Tibial artery (tissue), 4 donors: ENCODE data around the gene TTC4.
"Not testable (repeated sequence)": the region's sequence is repeated elsewhere in the genome, so short reads cannot be mapped to it uniquely, and the experiment has no call there.

Experiments used
- DNase-seq, 2 donors: peaks; one replicate each; pipeline ENCODE4 v3.0.0-alpha.2; 2019
- H3K27ac ChIP-seq, 2 donors: fragments of 200-600 bp; sonication (generic) in 1 of 2; 1 replicate in 1 of 2; 2 replicates in 1 of 2; pipeline ENCODE4 v1.5.1; 2018 to 2019; ENCODE audit warnings: mild to moderate bottlenecking in 1 of 2
- H3K27me3 ChIP-seq, 2 donors: fragments of 200-600 bp; sonication (generic) in 1 of 2; one replicate each; pipeline versions ENCODE4 v1.5.1 to v1.6.0; 2016 to 2019
- H3K36me3 ChIP-seq, 3 donors: fragments of 200-600 bp; sonication (generic) in 2 of 3; one replicate each; pipeline ENCODE4 v1.5.1; 2016 to 2019; ENCODE audit warnings: mild to moderate bottlenecking in 2 of 3
- H3K4me1 ChIP-seq, 4 donors: fragments of 200-600 bp; sonication (generic) in 2 of 4; 1 replicate in 3 of 4; 2 replicates in 1 of 4; pipeline ENCODE4 v1.5.1; 2016 to 2019
- H3K4me3 ChIP-seq, 2 donors: fragments of 200-600 bp; sonication (generic) in 1 of 2; 1 replicate in 1 of 2; 2 replicates in 1 of 2; pipeline ENCODE4 v1.5.1; 2018 to 2019; ENCODE audit warnings: mild to moderate bottlenecking in 2 of 2
- H3K9me3 ChIP-seq, 3 donors: fragments of 200-600 bp; sonication (generic) in 1 of 3; one replicate each; pipeline ENCODE4 v1.5.1; 2016 to 2019
- CTCF ChIP-seq, 2 experiments: fragments of 200-600 bp in 1 of 2; fragments of 450-650 bp in 1 of 2; IDR thresholded peaks; one replicate each; pipeline ENCODE4 v1.5.1; 2017 to 2019; ENCODE audit warnings: antibody characterized with exemption in 2 of 2, mild to moderate bottlenecking in 1 of 2, moderate library complexity in 1 of 2
- intact Hi-C: fragments of 100-400 bp; cut with DNase I; formaldehyde crosslinking; loops from one replicate; pipeline ENCODE4 v1.15.0; 2023; ENCODE audit warnings: low total_unique reads

Gene TTC4

DNA sequence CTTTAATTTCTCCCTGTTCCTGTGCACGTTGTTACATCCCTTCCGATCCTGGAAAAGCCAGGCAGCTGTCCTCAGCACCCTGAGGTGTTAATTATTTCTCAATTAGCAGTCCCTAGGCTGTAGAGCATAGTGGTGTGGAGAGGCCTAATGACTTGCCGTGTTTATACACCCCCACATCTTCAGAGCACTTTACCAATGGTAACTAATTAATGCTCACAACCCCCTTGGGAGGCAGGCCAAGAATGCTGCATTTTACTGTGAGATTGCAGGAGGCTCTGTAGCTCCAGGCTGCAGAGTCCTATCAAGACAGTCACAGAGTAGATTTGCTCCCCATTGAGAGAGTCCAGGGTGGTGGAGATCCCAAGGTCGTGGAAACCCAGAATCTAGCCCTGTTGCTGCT lies 51.1 kb downstream of the TTC4 start:
- H3K36me3 ChIP-seq, result no peaks in the 10 kb centered on the region
- H3K4me1 ChIP-seq, result peaks cover 10 to 14% (median 10%) of the 10 kb centered on the region in 4 donors
- intact Hi-C loops, result no loop called here
- TF ChIP-seq CTCF (IDR thresholded peaks at IDR 0.05), result no peak
- H3K9me3 ChIP-seq, result no peaks in the 10 kb centered on the region
- no peak overlapping the region for H3K4me3 ChIP-seq
- H3K27me3 ChIP-seq, result peaks cover 0 to 2% of the 10 kb centered on the region in 2 donors
- no peak overlapping the region for H3K27ac ChIP-seq
- no peak for DNase-seq

GRCh38 chr1:54767526-54767925 lies 51.9 kb downstream of the TTC4 start:
- no peaks in the 10 kb centered on the region for H3K36me3 ChIP-seq
- DNase-seq, result no peak
- peaks cover 0 to 6% of the 10 kb centered on the region in 2 donors for H3K27me3 ChIP-seq
- peaks cover 10 to 14% (median 10%) of the 10 kb centered on the region in 4 donors for H3K4me1 ChIP-seq
- intact Hi-C loops, result no loop called here
- TF ChIP-seq CTCF (IDR thresholded peaks at IDR 0.05), result no peak
- H3K9me3 ChIP-seq, result no peaks in the 10 kb centered on the region
- H3K4me3 ChIP-seq, result no peak overlapping the region
- H3K27ac ChIP-seq, result no peak overlapping the region

- TF ChIP-seq CTCF (IDR thresholded peaks at IDR 0.05), result no peak
- no peak for DNase-seq
- intact Hi-C loops, result no loop called here
Observed at GRCh38 chr1:54768093-54768492, 52.4 kb downstream of the TTC4 start.

DNA sequence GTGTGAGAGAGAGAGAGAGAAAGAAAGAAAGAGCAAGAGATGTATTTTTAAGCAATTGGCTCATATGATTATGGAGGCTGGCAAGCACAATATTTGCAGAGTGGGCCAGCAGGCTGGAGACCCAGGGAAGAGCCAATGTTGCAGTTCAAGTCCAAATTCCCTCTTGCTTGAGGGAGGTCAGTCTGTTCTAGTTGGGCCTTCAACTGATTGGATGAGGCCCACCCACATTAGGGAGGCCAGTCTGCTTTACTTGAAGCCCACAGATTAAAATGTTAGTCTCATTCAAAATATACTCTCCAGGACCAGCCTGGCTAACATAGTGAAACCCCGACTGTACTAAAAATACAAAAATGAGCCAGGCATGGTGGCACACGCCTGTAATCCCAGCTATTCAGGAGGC lies 57.3 kb downstream of the TTC4 start:
- Histone ChIP-seq H3K27ac (no peak overlapping the region), H3K4me3 (no peak overlapping the region), H3K4me1 (no peaks in the 10 kb centered on the region), H3K27me3 (peaks cover 0 to 27% of the 10 kb centered on the region in 2 donors), H3K9me3 (no peaks in the 10 kb centered on the region), H3K36me3 (no peaks in the 10 kb centered on the region)
- no peak for TF ChIP-seq CTCF (IDR thresholded peaks at IDR 0.05)
- intact Hi-C loops, result no loop called here
- DNase-seq, result no peak

More at GRCh38 chr1:54768093-54768492, 52.4 kb downstream of the TTC4 start:
- Histone ChIP-seq H3K27me3 (peaks cover 0 to 6% of the 10 kb centered on the region in 2 donors), H3K9me3 (no peaks in the 10 kb centered on the region), H3K4me1 (peaks cover 8 to 13% (median 10%) of the 10 kb centered on the region in 4 donors), H3K27ac (no peak overlapping the region), H3K4me3 (no peak overlapping the region), H3K36me3 (no peaks in the 10 kb centered on the region)

DNA sequence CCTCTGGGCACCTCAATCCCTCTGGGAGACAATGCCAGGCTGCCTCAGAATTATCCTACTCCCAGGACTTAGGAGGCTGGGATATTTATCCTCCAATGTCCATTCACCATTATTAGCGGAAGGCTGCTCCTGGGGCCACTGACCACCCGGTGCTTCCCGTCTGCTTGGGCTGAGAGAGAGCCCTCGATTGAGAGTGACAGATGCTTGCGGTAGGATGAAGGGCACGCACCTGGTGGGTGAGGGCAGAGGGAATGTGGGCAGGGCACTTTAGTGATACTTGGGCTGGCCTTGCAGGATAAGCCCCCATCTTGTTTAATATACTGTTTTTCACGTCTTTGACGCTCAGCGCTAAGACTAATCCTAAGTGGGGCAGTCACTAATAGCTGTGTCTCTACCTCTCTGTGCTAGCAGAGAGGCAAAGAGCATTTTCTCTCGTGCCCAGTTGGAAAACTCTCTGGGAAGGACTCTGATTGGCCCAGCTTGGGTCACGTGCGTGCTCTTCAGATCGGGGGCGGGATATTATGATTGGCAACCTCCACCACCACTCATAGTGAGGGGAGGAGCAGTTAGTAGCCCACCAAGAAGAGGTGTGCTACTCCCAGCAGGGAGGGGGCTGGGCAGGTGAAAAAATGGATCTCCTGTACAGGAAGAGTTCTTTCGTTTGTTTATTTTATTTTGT lies 59.3 kb downstream of the TTC4 start:
- no peaks in the 10 kb centered on the region for H3K4me1 ChIP-seq
- no peaks in the 10 kb centered on the region for H3K9me3 ChIP-seq
- H3K27ac ChIP-seq, result no peak overlapping the region
- intact Hi-C loops, result no loop called here
- no peaks in the 10 kb centered on the region for H3K36me3 ChIP-seq
- H3K27me3 ChIP-seq, result peaks cover 0 to 31% of the 10 kb centered on the region in 2 donors
- H3K4me3 ChIP-seq, result no peak overlapping the region
- no peak for DNase-seq
- no peak for TF ChIP-seq CTCF (IDR thresholded peaks at IDR 0.05)

GRCh38 chr1:54775828-54776721 lies 60.4 kb downstream of the TTC4 start:
- H3K4me3 ChIP-seq, DNase-seq, H3K27ac ChIP-seq, H3K9me3 ChIP-seq, H3K36me3 ChIP-seq, H3K4me1 ChIP-seq, intact Hi-C loops: not testable (repeated sequence)
- H3K27me3 ChIP-seq, result peaks cover 0 to 42% of the 10 kb centered on the region in 2 donors
